Parathyroid adenoma (tissue), 2 donors: ENCODE data around the gene PRDM16.

Source experiments
- H2AFZ ChIP-seq: fragments of 300-600 bp; sonication (generic); one replicate; pipeline ENCODE4 v1.7.0; 2017; ENCODE audit warnings: antibody characterized with exemption, mild to moderate bottlenecking
- H3K27ac ChIP-seq: fragments of 300-600 bp; sonication (generic); one replicate; pipeline ENCODE4 v1.7.0; 2017
- H3K27me3 ChIP-seq: fragments of 300-600 bp; sonication (generic); one replicate; pipeline ENCODE4 v1.7.0; 2017; ENCODE audit warnings: low read length; ENCODE audit not compliant: control insufficient read depth, insufficient read depth
- H3K36me3 ChIP-seq: fragments of 300-600 bp; sonication (generic); one replicate; pipeline ENCODE4 v1.7.0; 2017; ENCODE audit warnings: low read length; ENCODE audit not compliant: control insufficient read depth, insufficient read depth
- H3K4me1 ChIP-seq: fragments of 300-600 bp; sonication (generic); one replicate; pipeline ENCODE4 v1.7.0; 2017; ENCODE audit warnings: control low read depth
- H3K4me2 ChIP-seq: fragments of 300-600 bp; sonication (generic); one replicate; pipeline ENCODE4 v1.7.0; 2017; ENCODE audit warnings: low read length
- H3K4me3 ChIP-seq: fragments of 300-600 bp; sonication (generic); one replicate; pipeline ENCODE4 v1.7.0; 2017; ENCODE audit warnings: low read depth, low read length
- H3K79me2 ChIP-seq: fragments of 300-600 bp; sonication (generic); one replicate; pipeline ENCODE4 v1.7.0; 2017; ENCODE audit warnings: control low read depth
- H3K9ac ChIP-seq: fragments of 300-600 bp; sonication (generic); one replicate; pipeline ENCODE4 v1.7.0; 2017; ENCODE audit warnings: mild to moderate bottlenecking
- H3K9me3 ChIP-seq: fragments of 300-600 bp; sonication (generic); one replicate; pipeline ENCODE4 v1.7.0; 2017; ENCODE audit warnings: low read length; ENCODE audit not compliant: control insufficient read depth
- TF ChIP-seq, protein P1 (sequence below): fragments of 300-600 bp; sonication (generic); IDR thresholded peaks from one replicate; pipeline ENCODE4 v1.7.0; 2017; ENCODE audit warnings: antibody characterized with exemption, mild to moderate bottlenecking
- donor health status: primary hyperparathyroidism.

The PRDM16 gene

DNA sequence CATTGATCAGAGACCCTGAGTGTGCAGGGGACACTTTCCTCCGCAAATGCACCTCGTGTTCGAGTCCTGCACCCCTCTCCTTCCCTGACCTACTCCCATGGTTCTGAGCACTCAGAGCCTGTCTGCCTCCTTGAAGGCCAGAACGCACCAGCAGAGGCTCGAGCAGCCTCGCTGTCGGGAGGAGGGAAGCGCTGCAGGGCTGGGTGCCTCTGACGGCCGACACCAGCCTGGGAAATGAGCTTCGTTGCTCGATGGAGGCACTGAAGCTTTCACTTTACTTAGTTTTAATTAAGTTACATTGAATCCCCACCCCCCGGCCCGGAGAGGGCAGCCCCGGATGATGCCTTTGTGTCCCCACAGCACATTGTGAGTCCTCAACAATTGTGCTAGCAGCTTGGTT, 229.2 kb downstream of the PRDM16 start:
- Histone ChIP-seq H3K27ac (no peak overlapping the region), H3K27me3 (no peaks in the 10 kb centered on the region), H3K4me2 (no peak overlapping the region), H3K79me2 (no peaks in the 10 kb centered on the region), H3K9me3 (no peaks in the 10 kb centered on the region), H3K4me3 (no peak overlapping the region), H3K9ac (no peak overlapping the region), H2AFZ (no peak overlapping the region), H3K4me1 (no peaks in the 10 kb centered on the region), H3K36me3 (no peaks in the 10 kb centered on the region)
- TF ChIP-seq, protein P1, sequence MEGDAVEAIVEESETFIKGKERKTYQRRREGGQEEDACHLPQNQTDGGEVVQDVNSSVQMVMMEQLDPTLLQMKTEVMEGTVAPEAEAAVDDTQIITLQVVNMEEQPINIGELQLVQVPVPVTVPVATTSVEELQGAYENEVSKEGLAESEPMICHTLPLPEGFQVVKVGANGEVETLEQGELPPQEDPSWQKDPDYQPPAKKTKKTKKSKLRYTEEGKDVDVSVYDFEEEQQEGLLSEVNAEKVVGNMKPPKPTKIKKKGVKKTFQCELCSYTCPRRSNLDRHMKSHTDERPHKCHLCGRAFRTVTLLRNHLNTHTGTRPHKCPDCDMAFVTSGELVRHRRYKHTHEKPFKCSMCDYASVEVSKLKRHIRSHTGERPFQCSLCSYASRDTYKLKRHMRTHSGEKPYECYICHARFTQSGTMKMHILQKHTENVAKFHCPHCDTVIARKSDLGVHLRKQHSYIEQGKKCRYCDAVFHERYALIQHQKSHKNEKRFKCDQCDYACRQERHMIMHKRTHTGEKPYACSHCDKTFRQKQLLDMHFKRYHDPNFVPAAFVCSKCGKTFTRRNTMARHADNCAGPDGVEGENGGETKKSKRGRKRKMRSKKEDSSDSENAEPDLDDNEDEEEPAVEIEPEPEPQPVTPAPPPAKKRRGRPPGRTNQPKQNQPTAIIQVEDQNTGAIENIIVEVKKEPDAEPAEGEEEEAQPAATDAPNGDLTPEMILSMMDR = no peak

DNA sequence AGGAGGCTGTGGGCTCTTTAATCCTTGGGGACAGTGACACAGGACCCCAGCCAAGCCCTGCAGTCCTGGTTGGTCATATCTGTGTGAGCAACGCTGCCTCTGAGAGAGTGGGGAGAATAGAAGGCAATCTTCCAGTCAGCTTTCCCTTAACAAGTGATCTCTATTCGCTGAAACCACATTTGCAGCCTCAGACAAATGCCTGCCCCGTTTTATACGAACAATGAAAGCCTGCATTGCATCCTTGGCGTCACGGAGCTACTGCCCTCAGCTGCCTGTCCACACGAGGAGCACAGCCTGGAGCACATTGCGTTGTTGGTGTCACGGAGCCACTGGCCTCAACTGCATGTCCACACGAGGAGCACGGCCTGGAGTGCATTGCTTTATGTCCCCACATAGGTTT, 235.2 kb downstream of the PRDM16 start:
- no peak overlapping the region for H3K4me3 ChIP-seq
- H3K9me3 ChIP-seq = no peaks in the 10 kb centered on the region
- H3K9ac ChIP-seq = no peak overlapping the region
- H3K4me1 ChIP-seq = no peaks in the 10 kb centered on the region
- TF ChIP-seq, protein P1 = no peak
- no peaks in the 10 kb centered on the region for H3K36me3 ChIP-seq
- no peak overlapping the region for H3K27ac ChIP-seq
- H3K27me3 ChIP-seq = no peaks in the 10 kb centered on the region
- H2AFZ ChIP-seq = no peak overlapping the region
- no peaks in the 10 kb centered on the region for H3K79me2 ChIP-seq
- H3K4me2 ChIP-seq = no peak overlapping the region

DNA sequence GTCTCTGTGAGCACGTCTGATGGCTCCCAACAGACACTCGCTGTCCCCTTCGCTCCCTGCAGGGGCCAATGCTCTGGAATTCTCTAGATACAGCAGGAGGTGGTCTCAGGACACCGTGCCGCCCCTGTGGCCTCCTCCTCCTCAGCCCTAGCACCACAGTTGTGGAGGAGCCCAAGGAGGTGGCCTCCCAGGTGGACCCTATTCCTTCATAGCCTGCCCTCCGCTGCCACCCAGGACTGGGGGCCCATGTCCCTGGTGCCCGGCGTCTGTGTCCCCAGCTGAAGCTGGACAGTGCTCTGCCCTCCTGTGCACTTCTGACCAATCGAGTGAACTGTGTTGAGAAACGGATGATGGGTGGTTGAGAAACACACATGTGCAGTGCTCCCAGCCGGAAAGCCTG, 235.7 kb downstream of the PRDM16 start:
- Histone ChIP-seq H3K79me2 (no peaks in the 10 kb centered on the region), H3K9me3 (no peaks in the 10 kb centered on the region), H3K4me3 (no peak overlapping the region), H3K4me1 (no peaks in the 10 kb centered on the region), H2AFZ (no peak overlapping the region), H3K4me2 (no peak overlapping the region), H3K9ac (no peak overlapping the region), H3K27ac (no peak overlapping the region), H3K27me3 (no peaks in the 10 kb centered on the region), H3K36me3 (no peaks in the 10 kb centered on the region)
- TF ChIP-seq, protein P1 = no peak

DNA sequence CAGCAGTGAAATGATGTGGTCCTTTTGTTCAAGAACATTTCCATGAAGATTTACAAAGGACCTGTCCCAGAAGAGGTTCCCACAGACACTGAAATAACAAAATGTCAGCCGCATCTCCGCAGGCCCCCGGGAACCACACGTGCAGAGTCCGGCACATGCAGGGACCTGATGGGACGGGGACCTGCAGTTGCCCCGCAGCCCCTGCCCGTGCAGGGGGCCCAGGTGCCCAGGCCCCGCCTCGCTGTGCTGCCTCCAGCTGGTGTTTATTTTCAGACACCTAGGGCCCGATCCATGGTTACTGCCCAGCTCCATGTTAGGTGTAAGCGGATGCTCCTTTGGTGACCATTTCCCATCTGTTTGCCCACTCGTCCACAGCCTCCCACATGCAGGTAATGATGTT, 236.2 kb downstream of the PRDM16 start:
- no peaks in the 10 kb centered on the region for H3K9me3 ChIP-seq
- H3K79me2 ChIP-seq = no peaks in the 10 kb centered on the region

More for the DNA sequence above, 236.2 kb downstream of the PRDM16 start:
- Histone ChIP-seq H3K4me2 (no peak overlapping the region), H3K4me1 (no peaks in the 10 kb centered on the region), H3K4me3 (no peak overlapping the region), H3K27me3 (no peaks in the 10 kb centered on the region), H3K9ac (no peak overlapping the region), H2AFZ (no peak overlapping the region), H3K36me3 (no peaks in the 10 kb centered on the region), H3K27ac (no peak overlapping the region)
- TF ChIP-seq, protein P1 = no peak
